ENCODE results near the gene TMEM38A.

DNA sequence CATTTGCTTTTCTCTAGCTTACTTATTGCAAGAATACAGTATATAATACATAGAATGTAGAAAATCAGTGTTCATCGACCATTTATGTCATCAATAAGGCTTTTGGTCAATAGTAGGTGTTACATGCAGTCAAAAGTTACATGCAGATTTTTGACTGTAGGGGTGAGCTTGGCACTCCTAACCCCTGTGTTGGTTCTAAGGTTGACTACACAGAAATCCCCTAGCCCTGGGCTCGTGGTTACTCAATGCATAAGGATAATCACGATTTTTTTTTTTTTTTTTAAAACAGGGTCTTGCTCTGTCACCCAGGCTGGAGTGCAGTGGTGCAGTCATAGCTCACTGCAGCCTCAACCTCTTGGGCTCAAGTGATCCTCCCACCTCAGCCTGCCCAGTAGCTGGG, 54.7 kb downstream of the TMEM38A start:
- TF ChIP-seq CTCF (IDR thresholded peaks at IDR 0.05) (no peak), POLR2AphosphoS5 (IDR thresholded peaks at IDR 0.05) (no peak)
